Heart left ventricle (tissue), 13 donors: ENCODE results near the gene STMND1.

Source experiments
- POLR2A ChIP-seq, 2 donors: fragments of 450-650 bp; IDR thresholded peaks; one replicate each; pipeline ENCODE4 v1.6.1; 2017; ENCODE audit warnings: antibody characterized with exemption in 2 of 2, mild to moderate bottlenecking in 2 of 2, moderate library complexity in 2 of 2
- TF ChIP-seq, protein P1 (sequence below), 12 donors: fragments of 200-600 bp; sonication (generic) in 4 of 12; IDR thresholded peaks; one replicate each; pipeline versions ENCODE4 v1.5.0 to v1.8.0; 2018 to 2022; ENCODE audit warnings: antibody characterized with exemption in 12 of 12, mild to moderate bottlenecking in 5 of 12
- donor health status: ischemic (EF 13 %, LVEDD 7.1; RV severe dilation, severe dysfunction).
- donor health status: DM: no; HTN: yes; CAD: no.
- donor health status: DM: no; HTN: no; CAD: no.
- donor health status: ischemic (EF 25% LVEDD 6.9; RV normal size, moderate dysfunction).
- donor health status: ischemic (EF 25% LVEDD 5.7; RV mildly dilated, moderate dysfunction).
- donor health status: ischemic (EF 35%, LVEDD 5.7; RV mildly dilated, moderate dysfunction).
- donor health status: nonischemic (EF 11% LVEDD 7.7; RV severe dilation, severe dysfunction).
- donor health status: DM: yes; HTN: yes; CAD: no.
- donor health status: PGD.
- donor health status: ischemic (EF 29% LVEDD 5.4; RV normal size, mild dysfunction).
- donor health status: nonischemic (EF 23%, LVEDD 6.1; RV moderate dilation, normal function).

DNA sequence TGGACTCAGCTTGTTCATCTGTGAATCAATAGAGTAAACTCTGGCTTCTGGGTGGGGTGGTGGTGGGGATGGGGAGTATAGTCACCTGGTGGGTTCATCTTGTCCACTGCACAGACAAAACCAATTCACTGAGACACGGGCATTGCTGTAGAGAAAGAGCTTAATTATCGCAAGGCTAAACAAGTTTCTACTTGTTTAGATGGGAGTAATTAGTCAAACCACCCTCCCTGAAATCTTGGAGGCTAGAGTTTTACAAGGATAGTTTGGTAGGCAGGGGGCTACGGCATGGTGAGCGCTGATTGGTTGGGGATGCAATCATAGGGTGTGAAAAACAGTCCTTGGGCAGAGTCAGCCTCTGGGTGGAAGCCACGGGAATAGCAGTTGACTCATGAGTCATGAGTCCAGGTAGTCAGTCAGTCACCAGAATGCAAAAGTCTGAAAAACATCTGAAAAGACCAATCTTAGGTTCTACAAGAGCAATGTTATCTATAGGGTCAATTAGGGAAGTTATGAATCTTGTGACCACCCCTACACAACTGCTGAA lies 77.8 kb downstream of the STMND1 start:
- TF ChIP-seq, protein P1, sequence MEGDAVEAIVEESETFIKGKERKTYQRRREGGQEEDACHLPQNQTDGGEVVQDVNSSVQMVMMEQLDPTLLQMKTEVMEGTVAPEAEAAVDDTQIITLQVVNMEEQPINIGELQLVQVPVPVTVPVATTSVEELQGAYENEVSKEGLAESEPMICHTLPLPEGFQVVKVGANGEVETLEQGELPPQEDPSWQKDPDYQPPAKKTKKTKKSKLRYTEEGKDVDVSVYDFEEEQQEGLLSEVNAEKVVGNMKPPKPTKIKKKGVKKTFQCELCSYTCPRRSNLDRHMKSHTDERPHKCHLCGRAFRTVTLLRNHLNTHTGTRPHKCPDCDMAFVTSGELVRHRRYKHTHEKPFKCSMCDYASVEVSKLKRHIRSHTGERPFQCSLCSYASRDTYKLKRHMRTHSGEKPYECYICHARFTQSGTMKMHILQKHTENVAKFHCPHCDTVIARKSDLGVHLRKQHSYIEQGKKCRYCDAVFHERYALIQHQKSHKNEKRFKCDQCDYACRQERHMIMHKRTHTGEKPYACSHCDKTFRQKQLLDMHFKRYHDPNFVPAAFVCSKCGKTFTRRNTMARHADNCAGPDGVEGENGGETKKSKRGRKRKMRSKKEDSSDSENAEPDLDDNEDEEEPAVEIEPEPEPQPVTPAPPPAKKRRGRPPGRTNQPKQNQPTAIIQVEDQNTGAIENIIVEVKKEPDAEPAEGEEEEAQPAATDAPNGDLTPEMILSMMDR (IDR thresholded peaks at IDR 0.05) = no peak
- no peak for TF ChIP-seq POLR2A (IDR thresholded peaks at IDR 0.05)
